OCI-LY7 (cell line): Measurements from ENCODE around the gene ANKH.

Experiments used
- EZH2phosphoT487 ChIP-seq: fragments of 200-600 bp; sonication (generic); IDR thresholded peaks from 2 replicates; pipeline ENCODE4 v1.6.1; 2018; ENCODE audit warnings: low read depth, borderline replicate concordance, mild to moderate bottlenecking, mixed run types, antibody characterized with exemption, low read length, moderate library complexity, mixed read lengths
- TF ChIP-seq, protein P1 (sequence below): fragments of 200-600 bp; sonication (generic); conservative IDR thresholded peaks from 2 replicates; pipeline ENCODE4 v1.5.1; 2014; ENCODE audit warnings: mild to moderate bottlenecking, antibody characterized with exemption, low read length, moderate library complexity, mixed read lengths

DNA sequence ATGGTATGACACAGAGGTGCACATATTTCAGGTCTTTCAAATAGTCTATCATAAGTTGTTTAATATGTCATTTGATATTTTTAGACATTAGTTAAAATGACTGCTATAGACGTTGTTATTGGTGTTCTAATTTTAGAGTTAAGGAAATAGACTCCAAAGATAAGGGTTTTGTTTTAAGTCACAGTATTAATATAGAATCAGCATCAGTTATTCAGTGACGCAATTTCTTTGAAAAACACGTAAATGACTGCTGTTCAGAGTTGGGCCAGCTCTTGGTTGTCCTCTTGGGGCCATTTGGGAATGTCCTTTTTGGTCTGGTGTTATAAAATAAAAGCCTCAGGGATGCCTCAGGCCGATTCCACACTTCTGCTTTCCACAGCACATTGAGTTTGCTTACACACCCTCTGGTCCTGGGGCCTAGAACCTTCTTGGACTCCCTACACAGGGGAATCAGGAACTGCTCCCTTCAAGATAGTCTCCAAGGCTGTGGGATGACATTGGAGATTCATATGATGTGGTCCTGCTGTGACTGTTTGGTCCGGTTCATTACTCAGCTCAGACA lies 192.7 kb downstream of the ANKH start:
- TF ChIP-seq, protein P1, sequence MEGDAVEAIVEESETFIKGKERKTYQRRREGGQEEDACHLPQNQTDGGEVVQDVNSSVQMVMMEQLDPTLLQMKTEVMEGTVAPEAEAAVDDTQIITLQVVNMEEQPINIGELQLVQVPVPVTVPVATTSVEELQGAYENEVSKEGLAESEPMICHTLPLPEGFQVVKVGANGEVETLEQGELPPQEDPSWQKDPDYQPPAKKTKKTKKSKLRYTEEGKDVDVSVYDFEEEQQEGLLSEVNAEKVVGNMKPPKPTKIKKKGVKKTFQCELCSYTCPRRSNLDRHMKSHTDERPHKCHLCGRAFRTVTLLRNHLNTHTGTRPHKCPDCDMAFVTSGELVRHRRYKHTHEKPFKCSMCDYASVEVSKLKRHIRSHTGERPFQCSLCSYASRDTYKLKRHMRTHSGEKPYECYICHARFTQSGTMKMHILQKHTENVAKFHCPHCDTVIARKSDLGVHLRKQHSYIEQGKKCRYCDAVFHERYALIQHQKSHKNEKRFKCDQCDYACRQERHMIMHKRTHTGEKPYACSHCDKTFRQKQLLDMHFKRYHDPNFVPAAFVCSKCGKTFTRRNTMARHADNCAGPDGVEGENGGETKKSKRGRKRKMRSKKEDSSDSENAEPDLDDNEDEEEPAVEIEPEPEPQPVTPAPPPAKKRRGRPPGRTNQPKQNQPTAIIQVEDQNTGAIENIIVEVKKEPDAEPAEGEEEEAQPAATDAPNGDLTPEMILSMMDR: no peak
- TF ChIP-seq EZH2phosphoT487: no peak
